ENCODE results near the gene NOTCH2.

Gene NOTCH2

GRCh38 chr1:119896303-119896702, 173.2 kb downstream of the NOTCH2 start, which contains the start of gene ADAM30:
TSS of gene ADAM30 (minus strand) at chr1:119896515. CDS start at chr1:119896336, 179 bp downstream.
- Histone ChIP-seq H3K79me2 (no peaks in the 10 kb centered on the region), H3K4me1 (no peaks in the 10 kb centered on the region), H3K4me3 (ENCODE audit: low read depth, low read length) (no peak within 1 kb of the TSS), H3K4me2 (ENCODE audit: low read length) (no peak within 1 kb of the TSS), H3K9ac (no peak within 1 kb of the TSS), H3K9me3 (ENCODE audit: control insufficient read depth, low read length) (no peaks in the 10 kb centered on the region), H3K27me3 (ENCODE audit: control insufficient read depth, insufficient read depth, low read length) (no peaks in the 10 kb centered on the region), H2AFZ (no peak within 1 kb of the TSS), H3K27ac (no peak within 1 kb of the TSS), H3K36me3 (ENCODE audit: control insufficient read depth, insufficient read depth, low read length) (no peaks in the 10 kb centered on the region)
- TF ChIP-seq CTCF (IDR thresholded peaks at IDR 0.05): no peak

GRCh38 chr1:119895102-119895501, 174.4 kb downstream of the NOTCH2 start:
- no peaks in the 10 kb centered on the region for H3K36me3 ChIP-seq (ENCODE audit: control insufficient read depth, insufficient read depth, low read length)
- H3K4me3 ChIP-seq (ENCODE audit: low read depth, low read length): no peak overlapping the region
- no peak overlapping the region for H3K9ac ChIP-seq
- H3K4me2 ChIP-seq (ENCODE audit: low read length): no peak overlapping the region
- H3K79me2 ChIP-seq: no peaks in the 10 kb centered on the region
- H3K4me1 ChIP-seq: no peaks in the 10 kb centered on the region
- H3K9me3 ChIP-seq (ENCODE audit: control insufficient read depth, low read length): no peaks in the 10 kb centered on the region
- no peak overlapping the region for H3K27ac ChIP-seq
- no peak overlapping the region for H2AFZ ChIP-seq
- no peaks in the 10 kb centered on the region for H3K27me3 ChIP-seq (ENCODE audit: control insufficient read depth, insufficient read depth, low read length)
- TF ChIP-seq CTCF (IDR thresholded peaks at IDR 0.05): no peak

DNA sequence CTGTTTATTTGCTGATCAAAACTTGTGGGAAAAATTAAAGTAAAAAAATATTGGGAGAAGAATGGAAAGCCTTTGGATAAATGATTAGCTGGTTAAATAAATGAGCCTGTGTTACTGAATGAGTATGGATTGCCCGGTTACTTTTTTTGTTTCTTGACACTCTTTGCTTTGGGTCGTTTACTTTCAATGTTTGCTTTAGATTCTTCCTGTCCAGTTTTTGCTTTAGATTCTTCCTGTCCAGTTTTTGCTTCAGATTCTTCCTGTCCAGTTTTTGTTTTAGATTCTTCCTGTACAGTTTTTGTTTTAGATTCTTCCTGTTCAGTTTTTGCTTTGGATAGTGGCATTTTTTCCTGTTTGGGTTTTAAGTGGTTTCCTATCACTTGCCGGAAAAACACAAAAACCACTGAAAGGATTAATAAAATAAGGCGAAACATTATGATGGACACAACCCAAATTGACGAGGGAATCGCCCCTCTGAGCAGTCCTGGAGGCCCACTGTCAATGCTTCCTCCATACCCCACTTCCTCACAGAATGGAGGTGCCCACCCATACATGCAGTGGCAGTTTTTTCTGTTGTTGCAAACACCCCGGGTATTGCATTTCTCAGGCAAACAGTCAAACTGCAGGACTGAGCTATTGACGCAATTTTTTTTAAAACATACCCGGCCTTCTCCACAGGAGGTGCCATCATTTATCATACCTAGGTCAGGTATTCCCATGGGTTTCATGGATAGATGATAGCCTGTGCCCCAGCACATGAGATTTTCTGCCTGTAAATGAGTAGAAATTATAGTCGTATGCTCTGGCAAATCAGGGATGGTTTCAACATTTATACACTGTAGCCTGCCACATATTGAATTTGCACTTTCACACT, 175.4 kb downstream of the NOTCH2 start:
- H3K9me3 ChIP-seq (ENCODE audit: control insufficient read depth, low read length): no peaks in the 10 kb centered on the region
- H3K27ac ChIP-seq: no peak overlapping the region
- no peaks in the 10 kb centered on the region for H3K79me2 ChIP-seq
- H3K36me3 ChIP-seq (ENCODE audit: control insufficient read depth, insufficient read depth, low read length): no peaks in the 10 kb centered on the region
- no peak overlapping the region for H2AFZ ChIP-seq
- no peaks in the 10 kb centered on the region for H3K4me1 ChIP-seq
- H3K4me3 ChIP-seq (ENCODE audit: low read depth, low read length): no peak overlapping the region
- TF ChIP-seq CTCF (IDR thresholded peaks at IDR 0.05): no peak
- H3K27me3 ChIP-seq (ENCODE audit: control insufficient read depth, insufficient read depth, low read length): no peaks in the 10 kb centered on the region
- no peak overlapping the region for H3K9ac ChIP-seq
- no peak overlapping the region for H3K4me2 ChIP-seq (ENCODE audit: low read length)

DNA sequence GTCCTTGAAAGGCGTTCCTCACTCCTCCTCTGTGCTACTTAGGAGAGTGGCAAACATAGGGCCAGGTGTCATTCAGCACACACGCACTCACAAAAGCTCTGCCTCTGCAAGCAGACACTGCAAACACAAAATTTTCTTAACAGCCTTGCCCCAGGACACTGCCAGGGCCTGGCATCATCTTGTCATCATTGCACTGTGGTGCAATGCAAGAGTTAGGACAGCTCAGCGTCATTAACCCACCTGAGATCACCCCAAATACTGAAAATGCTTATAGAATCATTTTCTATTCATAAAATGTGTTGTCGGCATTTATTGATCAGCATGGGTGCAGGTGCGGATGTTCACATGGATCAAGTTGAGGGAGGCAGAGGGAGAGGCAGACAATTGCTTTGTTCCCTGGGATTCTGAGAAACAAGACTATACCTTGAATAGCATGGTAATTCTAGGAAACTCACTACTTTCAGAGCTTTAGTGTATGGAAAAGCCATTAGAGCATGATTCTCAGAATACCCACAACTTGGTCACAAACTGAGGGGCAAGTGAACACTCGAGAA, 176.1 kb downstream of the NOTCH2 start:
- H3K79me2 ChIP-seq: no peaks in the 10 kb centered on the region
- H3K27ac ChIP-seq: no peak overlapping the region
- H3K4me1 ChIP-seq: no peaks in the 10 kb centered on the region
- no peaks in the 10 kb centered on the region for H3K36me3 ChIP-seq (ENCODE audit: control insufficient read depth, insufficient read depth, low read length)
- TF ChIP-seq CTCF (IDR thresholded peaks at IDR 0.05): no peak
- no peak overlapping the region for H3K4me3 ChIP-seq (ENCODE audit: low read depth, low read length)
- H2AFZ ChIP-seq: no peak overlapping the region
- no peak overlapping the region for H3K9ac ChIP-seq
- no peak overlapping the region for H3K4me2 ChIP-seq (ENCODE audit: low read length)
- no peaks in the 10 kb centered on the region for H3K27me3 ChIP-seq (ENCODE audit: control insufficient read depth, insufficient read depth, low read length)
- no peaks in the 10 kb centered on the region for H3K9me3 ChIP-seq (ENCODE audit: control insufficient read depth, low read length)

Measured in parathyroid adenoma (tissue), 2 donors.